Effector CD8-positive, alpha-beta T cell (primary cell): ENCODE data around the gene DDX27.

Experiments
- DNase-seq: peaks from one replicate; lab custom pipeline; 2025; lab: John Stamatoyannopoulos, UW

Gene DDX27

GRCh38 chr20:49278036-49278817 lies 59.0 kb downstream of the DDX27 start, which contains the start of gene ZNFX1:
ZNFX1 (minus strand) TSS chr20:49278057; CDS start chr20:49275839, 2,218 bp downstream.
- peak; percentile 96 for DNase-seq

- no peak for DNase-seq
Measured at GRCh38 chr20:49278818-49279676, 59.8 kb downstream of the DDX27 start.

- DNase-seq = no peak
Measured at GRCh38 chr20:49279677-49280462, 60.7 kb downstream of the DDX27 start.

GRCh38 chr20:49280463-49281058 lies 61.3 kb downstream of the DDX27 start:
- no peak for DNase-seq

GRCh38 chr20:49281059-49281912 lies 62.1 kb downstream of the DDX27 start:
- no peak for DNase-seq

GRCh38 chr20:49281913-49282467 lies 62.8 kb downstream of the DDX27 start:
- DNase-seq = no peak

GRCh38 chr20:49282584-49283171 lies 63.5 kb downstream of the DDX27 start:
- DNase-seq = no peak

- DNase-seq = no peak
Measured at GRCh38 chr20:49283176-49283702, 64.0 kb downstream of the DDX27 start.

GRCh38 chr20:49283703-49284625 lies 64.7 kb downstream of the DDX27 start:
- no peak for DNase-seq

- DNase-seq = no peak
Measured at GRCh38 chr20:49284818-49285217, 65.6 kb downstream of the DDX27 start.

- no peak for DNase-seq
Measured at GRCh38 chr20:49285233-49285668, 66.0 kb downstream of the DDX27 start.

GRCh38 chr20:49285813-49286494 lies 66.7 kb downstream of the DDX27 start:
- DNase-seq = no peak

GRCh38 chr20:49286689-49287551 lies 67.7 kb downstream of the DDX27 start:
- DNase-seq = no peak

GRCh38 chr20:49287555-49288249 lies 68.5 kb downstream of the DDX27 start:
- no peak for DNase-seq

- DNase-seq = no peak
Measured at GRCh38 chr20:49288250-49288751, 69.1 kb downstream of the DDX27 start.
